MCF 10A (cell line): ENCODE measurements around the gene CALB2. TPM values are rescaled to one million over a fixed set of nuclear protein-coding genes. Genes with fewer than 3 reads are reported as not detected.

Experiments
- BruUV-seq: library from RNA; stranded (reverse); fragments of 400-500 nt; replicated peaks from 2 replicates; lab custom pipeline; 2021; lab: Mats Ljungman, UMichigan
- CTCF ChIA-PET: fragments of 300-600 bp; sonication (Branson Sonifier 250); formaldehyde crosslinking; extraction: SDS; loops from one replicate; lab custom pipeline; 2021; ENCODE audit warnings: antibody characterized with exemption, inconsistent platforms; lab: Yijun Ruan, JAX
- POLR2A ChIA-PET: fragments of 300-600, 350-650 bp; sonication (Branson Sonifier 250); formaldehyde crosslinking; extraction: SDS; loops from one replicate; lab custom pipeline; 2020; ENCODE audit warnings: antibody characterized with exemption, inconsistent platforms; lab: Yijun Ruan, JAX
- DNase-seq: peaks from one replicate; pipeline ENCODE4 v3.0.0-alpha.2; 2018; ENCODE audit not compliant: unreplicated experiment
- H3K27ac Mint-ChIP-seq: one replicate; pipeline ENCODE4 v1.8.0; 2022; ENCODE audit warnings: mild to moderate bottlenecking, low read depth, mixed read lengths; ENCODE audit not compliant: unreplicated experiment
- H3K27me3 Mint-ChIP-seq: one replicate; pipeline ENCODE4 v1.8.0; 2022; ENCODE audit warnings: mixed read lengths; ENCODE audit not compliant: insufficient read depth, unreplicated experiment
- H3K36me3 Mint-ChIP-seq: one replicate; pipeline ENCODE4 v1.8.0; 2022; ENCODE audit warnings: mild to moderate bottlenecking, moderate library complexity, mixed read lengths; ENCODE audit not compliant: insufficient read depth, unreplicated experiment
- H3K4me1 Mint-ChIP-seq: one replicate; pipeline ENCODE4 v1.8.0; 2022; ENCODE audit warnings: mixed read lengths; ENCODE audit not compliant: insufficient read depth, unreplicated experiment
- H3K4me3 Mint-ChIP-seq: one replicate; pipeline ENCODE4 v1.8.0; 2022; ENCODE audit warnings: mild to moderate bottlenecking, moderate library complexity, mixed read lengths; ENCODE audit not compliant: unreplicated experiment
- H3K9me3 Mint-ChIP-seq: one replicate; pipeline ENCODE4 v1.8.0; 2022; ENCODE audit warnings: mixed read lengths; ENCODE audit not compliant: unreplicated experiment
- CTCF ChIP-seq: fragments of 200-600 bp; IDR thresholded peaks from one replicate; pipeline ENCODE4 v1.8.0; 2022; ENCODE audit warnings: antibody characterized with exemption, mild to moderate bottlenecking; ENCODE audit not compliant: unreplicated experiment
- intact Hi-C: fragments of 100-400 bp; cut with micrococcal nuclease; formaldehyde crosslinking; loops from 2 replicates; pipeline ENCODE4 v1.14.1; 2022
- total RNA-seq: library from RNA; stranded (reverse); gene quantifications from 2 replicates; pipeline ENCODE4 v1.2.3, GENCODE V29; 2022

The CALB2 gene
- total RNA-seq, 1 experiment from 2014 or later, result 0.23 TPM

GRCh38 chr16:71439523-71439922, 81.0 kb downstream of the CALB2 start:
- intact Hi-C loops, result no loop called here
- CTCF ChIA-PET, result interaction anchor here (0.5 to 2.4 kb wide), 6 partner anchors 10 to 99 kb away, joined by 3 to 7 read pairs (median 4); no protein-coding TSS in a partner anchor
- peaks cover 27% of the 10 kb centered on the region for H3K9me3 Mint-ChIP-seq
- no peaks in the 10 kb centered on the region for H3K36me3 Mint-ChIP-seq
- no peak overlapping the region for H3K27ac Mint-ChIP-seq
- POLR2A ChIA-PET, result interaction anchor here (0.8 kb wide), 1 partner anchor 10 kb away, joined by 3 read pairs; no protein-coding TSS in a partner anchor
- H3K27me3 Mint-ChIP-seq, result no peaks in the 10 kb centered on the region
- BruUV-seq, result no TSS peak
- no peak for TF ChIP-seq CTCF
- H3K4me3 Mint-ChIP-seq, result no peak overlapping the region
- H3K4me1 Mint-ChIP-seq, result no peaks in the 10 kb centered on the region
- DNase-seq, result no peak

Other genes starting within 250 kb of the CALB2 start
- gene HYDIN, start 128.0 kb upstream of the CALB2 start, total RNA-seq, result 0.35 TPM in 1 of 2 replicates, not detected in the other
- 25.6 and 27.7 TPM in 2 replicates for gene CMTR2, start 69.3 kb upstream of the CALB2 start, total RNA-seq
- not detected in 2 replicates for gene TLE7, start 83.3 kb downstream of the CALB2 start, total RNA-seq
- gene ZNF23, start 103.5 kb downstream of the CALB2 start, total RNA-seq, result 12.6 and 13.7 TPM in 2 replicates
- gene ZNF19, start 130.6 kb downstream of the CALB2 start, total RNA-seq, result 4.1 and 4.6 TPM in 2 replicates
- gene CHST4, start 167.7 kb downstream of the CALB2 start, total RNA-seq, result 0.14 TPM in 1 of 2 replicates, not detected in the other
- not detected in 2 replicates for gene TAT, start 218.4 kb downstream of the CALB2 start, total RNA-seq